ENCODE measurements around the gene C6orf163.
"Not testable (repeated sequence)": the region's sequence is repeated elsewhere in the genome, so short reads cannot be mapped to it uniquely, and the experiment has no call there.

C6orf163 gene
- 1.0 to 1.2 reads per million in 2 donors for total RNA-seq

DNA sequence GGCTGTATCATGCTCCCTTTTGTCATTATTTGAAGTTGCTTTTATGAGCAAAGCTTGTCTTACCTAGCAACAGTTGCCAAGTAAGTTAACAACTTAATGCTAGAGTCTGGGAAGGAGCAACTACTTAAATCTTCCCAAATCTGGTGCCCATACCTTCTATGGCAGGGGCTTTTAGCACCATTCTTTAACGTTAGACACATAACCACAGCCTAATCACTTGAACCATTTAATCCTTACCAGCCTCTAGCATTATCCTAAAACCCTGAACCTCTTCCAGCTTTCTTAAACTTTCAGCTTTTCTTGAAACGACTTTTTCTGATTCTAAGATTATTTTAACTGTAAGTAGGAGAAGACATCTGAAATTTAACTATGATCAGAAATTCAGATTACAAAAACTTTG is at the start of gene C6orf163:
TSS of gene C6orf163 (plus strand) at position 83 of the 400 bp plus-strand sequence. CDS start at position 370, 287 bp downstream.
- DNase-seq: no peak

DNA sequence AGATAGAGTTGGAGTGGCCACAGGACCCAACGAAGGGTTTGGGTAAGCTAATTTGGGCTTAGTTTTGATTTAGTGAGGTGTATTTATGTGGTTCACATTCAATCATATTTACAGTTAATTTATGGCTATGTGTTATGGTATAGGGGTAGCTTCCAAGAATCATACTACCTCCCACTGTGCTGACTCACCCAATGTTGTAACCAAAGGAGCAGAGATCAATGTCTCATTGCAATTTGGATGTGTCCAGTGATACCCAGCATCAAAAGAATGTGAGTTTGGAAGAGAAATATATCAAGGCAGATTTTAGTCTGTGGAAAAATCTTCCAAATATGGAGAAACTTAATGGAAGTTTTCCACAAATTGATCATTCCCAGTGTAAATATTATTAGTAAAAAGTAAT is 47.5 kb upstream of the C6orf163 start:
- no peak for DNase-seq

- not testable (repeated sequence) for DNase-seq
These were observed 43.3 kb upstream of the C6orf163 start for GRCh38 chr6:87301277-87301676.

DNA sequence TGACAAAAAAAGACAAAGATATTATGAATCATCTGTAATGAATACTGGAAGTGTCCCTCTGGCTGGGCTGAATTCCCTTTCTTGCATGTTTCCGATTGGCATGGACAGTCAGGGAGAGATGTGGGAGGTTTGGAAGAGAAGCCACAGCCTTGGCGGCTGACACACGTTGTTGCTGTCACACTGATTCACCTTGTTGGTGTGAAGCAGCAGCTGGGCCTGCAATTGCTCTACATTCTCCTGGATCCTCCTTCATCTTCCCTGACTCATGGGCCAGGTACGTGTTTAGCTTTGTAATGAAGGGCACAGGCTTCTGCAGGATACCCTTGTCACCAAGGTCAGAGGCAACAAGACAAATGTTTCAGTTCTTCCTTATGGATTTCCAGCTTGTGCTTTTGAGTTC is 35.6 kb upstream of the C6orf163 start:
- no peak for DNase-seq

DNA sequence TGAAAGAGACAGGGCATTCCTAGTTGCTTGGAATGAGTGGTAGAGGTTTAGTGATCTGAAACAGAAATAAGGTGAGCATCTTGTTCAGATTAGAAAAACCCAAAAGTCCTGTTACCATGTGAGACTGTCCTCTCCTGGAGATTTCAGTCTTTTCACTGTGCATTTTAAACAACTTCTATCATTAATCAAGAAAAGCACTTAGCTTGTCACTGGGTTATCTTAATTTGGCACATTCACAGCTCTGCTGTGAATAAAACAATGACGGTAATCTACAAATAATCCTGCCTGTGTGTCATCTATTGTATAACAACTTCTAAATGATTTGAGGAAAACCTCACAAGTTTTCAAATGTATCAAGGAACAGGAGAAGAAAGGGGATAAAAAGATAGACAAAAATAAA is 31.8 kb upstream of the C6orf163 start:
- DNase-seq: no peak

- no peak for DNase-seq
These were observed 29.5 kb upstream of the C6orf163 start for GRCh38 chr6:87315071-87315470.

DNA sequence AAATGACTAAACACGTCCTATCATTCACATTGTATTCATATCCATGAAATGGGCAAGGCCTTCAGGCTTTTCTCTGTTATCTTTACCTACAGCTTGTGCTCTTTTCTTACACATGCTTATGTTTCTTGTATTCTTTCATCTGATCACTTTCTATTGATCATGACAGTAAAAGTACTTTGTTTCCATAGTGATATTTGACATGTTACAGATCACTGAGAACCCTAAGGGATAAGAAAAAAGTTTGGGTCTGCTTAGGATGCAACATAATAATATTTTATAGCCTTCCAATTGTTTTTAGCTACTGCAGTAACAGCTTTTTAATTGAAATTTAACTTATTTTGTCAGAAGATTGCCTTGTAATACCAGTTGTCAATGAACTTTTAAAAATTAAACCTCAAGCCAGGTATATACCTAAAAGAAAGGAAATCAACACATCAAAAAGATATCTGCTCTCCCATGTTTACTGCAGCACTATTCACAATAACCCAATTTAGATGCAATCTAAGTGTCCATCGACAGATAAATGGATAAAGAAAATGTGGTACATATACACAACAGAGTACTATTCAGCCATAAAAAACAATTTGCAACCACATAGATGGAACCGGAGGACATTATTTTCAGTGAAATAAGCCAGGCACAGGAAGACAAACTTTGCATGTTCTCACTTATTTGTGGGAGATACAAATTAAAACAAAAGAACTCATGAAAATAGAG is 25.2 kb upstream of the C6orf163 start:
- DNase-seq: no peak

DNA sequence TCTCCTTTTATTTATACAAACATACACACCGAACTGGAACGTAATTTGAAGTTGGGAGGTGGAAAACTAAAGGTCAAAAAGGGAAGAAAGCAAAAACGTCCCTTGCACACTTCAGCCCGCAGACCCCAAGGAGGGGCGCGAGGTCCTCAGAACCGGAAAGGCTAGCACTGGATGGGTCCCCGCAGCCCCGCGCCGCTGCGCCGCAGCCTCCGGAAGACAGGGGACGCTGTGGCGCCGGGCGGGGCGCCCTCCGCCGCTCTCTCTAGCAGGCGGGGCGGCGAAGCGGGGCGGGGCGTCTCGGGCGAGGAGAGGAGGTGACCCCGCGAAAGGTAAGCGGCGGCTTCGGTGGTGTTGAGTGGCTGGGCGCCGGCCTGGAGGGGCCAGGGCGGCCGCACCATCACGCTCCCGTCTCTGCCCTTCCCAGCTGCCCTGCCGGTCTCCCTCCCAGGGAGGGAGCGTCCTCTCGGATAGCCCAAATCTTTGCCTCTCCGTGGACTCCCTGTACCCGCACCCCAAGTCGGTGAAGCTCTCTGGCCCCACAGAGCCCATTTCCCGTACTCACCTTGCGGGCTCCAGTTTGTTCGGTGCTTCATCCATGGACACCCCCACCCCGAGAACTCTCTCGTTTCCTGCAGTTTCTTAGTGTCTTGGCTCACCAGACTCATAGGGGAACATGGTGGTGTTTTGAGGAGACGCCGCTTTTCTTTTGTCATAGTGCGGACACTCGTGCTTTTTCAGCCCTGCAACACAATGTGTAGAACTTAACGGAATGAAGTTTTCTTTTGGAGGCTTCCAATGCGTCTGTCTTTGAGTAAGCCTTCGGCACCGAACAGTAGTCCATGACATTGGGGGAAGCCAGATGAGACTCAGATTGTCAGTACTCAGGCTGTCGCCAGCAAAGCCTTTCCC is 22.1 kb upstream of the C6orf163 start, which contains the start of gene SMIM8:
TSS of gene SMIM8 (plus strand) at position 285 of the 909 bp plus-strand sequence. CDS start 14,444 bp downstream, outside the sequence.
- DNase-seq: peak; percentile 71 to 88 (median 76)

DNA sequence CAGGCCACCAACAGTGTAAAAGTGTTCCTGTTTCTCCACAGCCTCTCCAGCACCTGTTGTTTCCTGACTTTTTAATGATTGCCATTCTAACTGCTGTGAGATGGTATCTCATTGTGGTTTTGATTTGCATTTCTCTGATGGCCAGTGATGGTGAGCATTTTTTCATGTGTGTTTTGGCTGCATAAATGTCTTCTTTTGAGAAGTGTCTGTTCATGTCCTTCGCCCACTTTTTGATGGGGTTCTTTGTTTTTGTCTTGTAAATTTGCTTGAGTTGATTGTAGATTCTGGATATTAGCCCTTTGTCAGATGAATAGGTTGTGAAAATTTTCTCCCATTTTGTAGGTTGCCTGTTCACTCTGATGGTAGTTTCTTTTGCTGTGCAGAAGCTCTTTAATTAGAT is 20.7 kb upstream of the C6orf163 start:
- DNase-seq: not testable (repeated sequence)

GRCh38 chr6:87330961-87331360 is 13.7 kb upstream of the C6orf163 start:
- no peak for DNase-seq

GRCh38 chr6:87333033-87333432 is 11.6 kb upstream of the C6orf163 start:
- no peak for DNase-seq

- DNase-seq: peak in 2 of 5 experiments; percentile 3 to 30
These were observed 10.9 kb upstream of the C6orf163 start for GRCh38 chr6:87333591-87334181.

DNA sequence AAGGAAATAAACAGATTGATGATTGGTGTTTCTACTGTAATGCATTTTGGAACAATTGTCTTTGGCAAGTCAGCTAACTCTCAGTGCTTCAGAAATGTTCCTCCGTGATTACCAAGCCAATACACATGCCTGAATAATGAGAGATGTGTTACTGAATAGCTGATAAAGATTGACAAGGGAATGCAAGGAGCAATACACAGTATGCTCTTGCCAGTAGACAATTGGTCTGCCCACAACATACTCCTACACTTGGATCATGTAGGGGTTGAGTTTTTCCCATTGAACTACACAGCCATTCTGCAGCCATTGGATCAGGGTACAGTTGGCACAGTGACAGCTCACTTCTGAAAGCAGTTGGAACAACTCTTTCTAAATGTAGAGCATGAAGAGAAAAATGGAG is 9.9 kb upstream of the C6orf163 start:
- no peak for DNase-seq

- no peak for DNase-seq
These were observed 8.2 kb upstream of the C6orf163 start for GRCh38 chr6:87336367-87336766.

- no peak for DNase-seq
These were observed 4.4 kb upstream of the C6orf163 start for GRCh38 chr6:87340230-87340629.

GRCh38 chr6:87341158-87341557 is 3.5 kb upstream of the C6orf163 start:
- no peak for DNase-seq

DNA sequence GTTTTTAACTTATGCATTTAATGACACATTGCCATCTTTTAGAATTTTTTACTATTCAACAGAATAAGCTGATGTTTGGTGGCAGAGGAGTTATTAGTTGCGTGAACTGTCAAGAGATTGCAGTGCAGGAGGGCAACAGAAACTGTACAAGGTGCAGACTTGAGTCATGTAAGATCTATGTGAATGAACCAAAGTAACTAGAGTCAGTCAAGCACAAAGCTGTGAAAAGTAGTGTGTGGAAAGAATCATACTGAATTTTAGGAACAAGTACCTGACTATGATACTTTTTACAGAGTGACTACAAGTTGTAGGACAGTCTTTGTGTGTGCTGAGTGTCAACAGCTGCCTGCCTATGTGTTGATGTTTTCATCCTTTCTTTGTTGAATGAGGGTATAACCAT is 2.7 kb upstream of the C6orf163 start:
- no peak for DNase-seq

DNA sequence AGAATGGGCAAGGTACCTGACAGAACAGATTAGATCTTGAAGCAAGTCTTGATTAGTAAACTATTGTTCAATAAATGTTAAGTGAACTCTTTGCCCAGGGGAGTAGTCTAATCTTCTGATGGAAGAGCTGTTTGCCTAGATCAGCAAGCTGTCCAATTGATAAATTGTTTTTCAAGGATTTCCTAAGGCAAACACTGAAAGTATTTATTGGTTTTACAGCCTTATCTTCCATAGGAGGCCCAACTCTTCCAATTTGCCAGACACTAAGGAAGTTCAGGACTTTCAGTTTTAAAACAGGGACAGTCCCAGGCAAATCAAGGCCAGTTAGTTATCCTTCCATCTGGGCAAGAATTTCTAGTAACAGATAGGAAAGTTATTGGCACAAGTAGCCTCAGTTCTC is 1.8 kb upstream of the C6orf163 start:
- DNase-seq: no peak

DNA sequence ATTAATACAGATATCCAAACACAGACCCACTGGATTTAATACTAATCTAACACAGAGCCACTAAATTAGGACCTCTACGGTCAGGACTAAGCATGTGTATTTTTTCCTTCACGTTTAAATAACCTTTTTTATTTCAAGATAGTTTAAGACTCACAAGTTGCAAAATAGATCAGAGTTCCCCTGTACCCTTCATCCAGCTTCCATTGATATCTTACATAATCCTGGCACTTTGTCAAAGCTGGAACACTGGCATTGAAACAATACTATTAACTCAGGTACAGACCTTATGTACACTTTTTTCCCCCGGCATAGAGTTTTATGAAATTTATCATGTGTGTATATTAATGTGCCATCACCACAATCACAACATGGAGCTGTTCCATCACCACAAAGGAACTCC is 2.1 kb downstream of the C6orf163 start:
- no peak for DNase-seq

DNA sequence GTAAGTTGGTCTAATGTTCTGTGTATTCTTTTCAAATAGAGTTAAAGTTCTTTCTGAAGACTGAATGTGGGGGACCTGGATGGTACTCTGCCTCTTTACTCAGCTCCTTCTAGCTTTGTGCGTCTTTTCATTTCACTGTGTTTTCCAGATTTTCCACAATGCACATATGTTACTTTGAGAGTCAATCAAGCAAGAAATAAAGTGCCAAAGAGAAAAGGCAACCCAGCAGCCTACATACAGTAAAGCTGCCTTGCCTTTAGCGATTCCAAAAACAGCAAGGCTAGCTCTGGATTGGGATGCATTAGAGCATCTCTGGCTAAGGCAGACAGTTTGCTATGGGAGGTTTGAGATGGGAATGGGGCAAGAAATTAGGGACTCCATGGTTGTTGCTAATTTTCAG is 5.3 kb downstream of the C6orf163 start:
- no peak for DNase-seq

DNA sequence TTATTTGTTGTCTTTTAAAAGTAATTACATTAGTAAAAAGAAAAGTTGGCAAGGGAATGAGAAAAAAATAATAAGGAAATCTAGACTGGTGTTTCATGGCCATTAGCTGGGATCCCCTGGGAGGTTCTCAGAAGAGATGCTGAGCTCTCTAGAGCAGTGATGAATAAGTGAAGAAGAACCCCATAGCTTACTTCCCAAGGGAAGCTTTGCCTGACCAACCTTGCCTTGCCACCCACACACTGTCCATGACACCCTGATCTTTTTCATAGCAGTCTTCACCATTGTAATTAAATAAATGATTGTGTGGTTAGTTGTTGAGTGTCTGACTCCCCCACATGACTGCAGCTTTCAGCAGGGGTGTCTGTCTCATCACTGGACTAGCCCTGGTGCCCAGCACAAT is 5.9 kb downstream of the C6orf163 start:
- DNase-seq: no peak

DNA sequence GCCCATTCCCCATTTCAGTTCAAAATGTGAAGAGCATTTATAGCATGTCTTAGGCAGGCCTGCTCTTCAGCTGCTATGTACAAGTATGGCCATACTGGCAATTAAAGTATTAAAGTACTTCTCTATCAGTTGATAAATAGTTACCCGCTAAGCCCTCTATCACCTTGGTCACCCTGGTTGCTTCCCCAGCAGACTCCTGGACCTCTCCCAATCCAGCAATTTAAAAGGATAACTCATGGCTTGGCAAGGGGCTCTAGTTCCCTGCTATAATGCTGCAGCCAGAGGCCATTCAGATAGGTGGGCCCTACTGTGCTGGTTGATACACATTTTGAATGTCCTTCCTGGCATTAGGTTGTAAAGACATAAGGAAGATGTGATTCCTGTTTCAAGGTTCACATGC is 7.0 kb downstream of the C6orf163 start:
- DNase-seq: no peak

- DNase-seq: no peak
These were observed 11.6 kb downstream of the C6orf163 start for GRCh38 chr6:87356181-87356580.

Data from T-helper 2 cell (primary cell).